HG02943 (cell line): ENCODE data around the gene GRAP.

ENCODE experiments used
- ATAC-seq: cut with Tn5 transposase; IDR thresholded peaks from one replicate; pipeline ENCODE4 v1.9.1; 2021; ENCODE audit warnings: mild to moderate bottlenecking, low read depth, moderate library complexity; ENCODE audit not compliant: unreplicated experiment

The GRAP gene

GRCh38 chr17:18987862-18988545 lies 58.8 kb downstream of the GRAP start:
- no peak for ATAC-seq

GRCh38 chr17:18987230-18987610 lies 59.5 kb downstream of the GRAP start:
- ATAC-seq: no peak

- no peak for ATAC-seq
Observed at GRCh38 chr17:18986541-18987229, 60.1 kb downstream of the GRAP start.

- ATAC-seq: no peak
Observed at GRCh38 chr17:18985475-18985874, 61.3 kb downstream of the GRAP start.

- ATAC-seq: no peak
Observed at GRCh38 chr17:18984273-18985114, 62.3 kb downstream of the GRAP start.

GRCh38 chr17:18981642-18982424 lies 64.9 kb downstream of the GRAP start:
- ATAC-seq: no peak

GRCh38 chr17:18981335-18981641 lies 65.5 kb downstream of the GRAP start:
- ATAC-seq: no peak

- no peak for ATAC-seq
Observed at GRCh38 chr17:18980682-18981334, 65.9 kb downstream of the GRAP start.

GRCh38 chr17:18978655-18979054 lies 68.1 kb downstream of the GRAP start:
- no peak for ATAC-seq

GRCh38 chr17:18978050-18978449 lies 68.7 kb downstream of the GRAP start:
- ATAC-seq: no peak

GRCh38 chr17:18977646-18978045 lies 69.1 kb downstream of the GRAP start:
- no peak for ATAC-seq

- ATAC-seq: no peak
Observed at GRCh38 chr17:18977021-18977420, 69.7 kb downstream of the GRAP start.

- ATAC-seq: no peak
Observed at GRCh38 chr17:18976201-18976600, 70.6 kb downstream of the GRAP start.

- ATAC-seq: no peak
Observed at GRCh38 chr17:18975597-18975996, 71.2 kb downstream of the GRAP start.

- ATAC-seq: no peak
Observed at GRCh38 chr17:18974407-18975149, 72.2 kb downstream of the GRAP start.

GRCh38 chr17:18971801-18972200 lies 75.0 kb downstream of the GRAP start:
- ATAC-seq: no peak
